ENCODE data around the gene TMBIM4.

DNA sequence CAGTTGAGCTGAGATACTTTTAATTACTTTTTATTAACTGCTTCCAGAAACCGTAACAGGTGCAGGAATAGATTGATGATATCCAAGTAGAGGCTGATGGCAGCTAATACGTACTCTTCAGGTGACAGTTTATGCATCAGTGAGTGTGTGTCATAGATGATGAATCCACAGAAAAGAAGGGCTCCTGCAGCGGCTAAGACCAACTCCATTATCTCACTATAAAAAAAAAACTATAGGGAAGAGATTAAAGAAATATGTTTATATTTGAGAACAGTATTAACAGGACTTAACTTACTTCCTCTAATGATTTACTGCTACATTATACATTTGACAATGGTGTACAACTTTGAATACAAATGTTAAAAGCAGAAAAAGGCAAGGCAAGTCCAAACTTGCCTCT, 31.9 kb downstream of the TMBIM4 start:
- no peak for TF ChIP-seq POLR2A (IDR thresholded peaks at IDR 0.05)
- TF ChIP-seq, protein P1, sequence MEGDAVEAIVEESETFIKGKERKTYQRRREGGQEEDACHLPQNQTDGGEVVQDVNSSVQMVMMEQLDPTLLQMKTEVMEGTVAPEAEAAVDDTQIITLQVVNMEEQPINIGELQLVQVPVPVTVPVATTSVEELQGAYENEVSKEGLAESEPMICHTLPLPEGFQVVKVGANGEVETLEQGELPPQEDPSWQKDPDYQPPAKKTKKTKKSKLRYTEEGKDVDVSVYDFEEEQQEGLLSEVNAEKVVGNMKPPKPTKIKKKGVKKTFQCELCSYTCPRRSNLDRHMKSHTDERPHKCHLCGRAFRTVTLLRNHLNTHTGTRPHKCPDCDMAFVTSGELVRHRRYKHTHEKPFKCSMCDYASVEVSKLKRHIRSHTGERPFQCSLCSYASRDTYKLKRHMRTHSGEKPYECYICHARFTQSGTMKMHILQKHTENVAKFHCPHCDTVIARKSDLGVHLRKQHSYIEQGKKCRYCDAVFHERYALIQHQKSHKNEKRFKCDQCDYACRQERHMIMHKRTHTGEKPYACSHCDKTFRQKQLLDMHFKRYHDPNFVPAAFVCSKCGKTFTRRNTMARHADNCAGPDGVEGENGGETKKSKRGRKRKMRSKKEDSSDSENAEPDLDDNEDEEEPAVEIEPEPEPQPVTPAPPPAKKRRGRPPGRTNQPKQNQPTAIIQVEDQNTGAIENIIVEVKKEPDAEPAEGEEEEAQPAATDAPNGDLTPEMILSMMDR (IDR thresholded peaks at IDR 0.05), result no peak

Measured in thyroid gland (tissue), 4 donors.